PC-3 (cell line): ENCODE measurements around the gene NAPG. TPM values are rescaled to one million over a fixed set of nuclear protein-coding genes. Genes with fewer than 3 reads are reported as not detected.

ENCODE experiments used
- ATAC-seq: fragments of 200-7000 bp; cut with Tn5 transposase; 2 replicates; pipeline ENCODE4 v1.9.1; 2020; ENCODE audit warnings: mild to moderate bottlenecking, moderate library complexity
- Bru-seq: library from RNA; stranded (reverse); fragments of 400-500 nt; gene quantifications from one replicate; lab custom pipeline; 2021; lab: Mats Ljungman, UMichigan
- BruChase-seq, 2 experiments: library from RNA; stranded (reverse); fragments of 400-500 nt; gene quantifications; one replicate each; lab custom pipeline; 2021; lab: Mats Ljungman, UMichigan
- BruUV-seq: library from RNA; stranded (reverse); fragments of 400-500 nt; replicated peaks from 2 replicates; lab custom pipeline; 2021; lab: Mats Ljungman, UMichigan
- CTCF ChIA-PET: fragments of 300-600 bp; sonication (Branson Sonifier 250); formaldehyde crosslinking; loops from one replicate; lab custom pipeline; 2022; ENCODE audit warnings: antibody characterized with exemption; lab: Charles Lee
- POLR2A ChIA-PET: fragments of 300-600 bp; sonication (Branson Sonifier 250); formaldehyde crosslinking; loops from one replicate; lab custom pipeline; 2022; ENCODE audit warnings: antibody characterized with exemption; ENCODE audit not compliant: unreplicated experiment; lab: Charles Lee
- DNase-seq: peaks from one replicate; pipeline ENCODE4 v3.0.0-alpha.2; 2015
- H2AFZ ChIP-seq: fragments of 300-600 bp; sonication (generic); 2 replicates; pipeline ENCODE4 v1.6.0; 2016; ENCODE audit warnings: antibody characterized with exemption, low read length
- H3F3A ChIP-seq: fragments of 300-600 bp; sonication (generic); one replicate; pipeline ENCODE4 v1.6.0; 2017; ENCODE audit warnings: antibody characterized with exemption, low read length, control low read depth, mild to moderate bottlenecking; ENCODE audit not compliant: unreplicated experiment
- H3K27ac ChIP-seq: fragments of 300-600 bp; sonication (generic); 2 replicates; pipeline ENCODE4 v1.5.1; 2016; ENCODE audit warnings: mild to moderate bottlenecking, low read length
- H3K27me3 ChIP-seq: fragments of 300-600 bp; sonication (generic); 2 replicates; pipeline ENCODE4 v1.6.1; 2016; ENCODE audit warnings: low read length, mixed read lengths
- H3K36me3 ChIP-seq: fragments of 300-600 bp; sonication (generic); 2 replicates; pipeline ENCODE4 v1.6.1; 2016; ENCODE audit warnings: low read depth, mixed run types, low read length, mixed read lengths
- H3K4me1 ChIP-seq: fragments of 300-600 bp; sonication (generic); 2 replicates; pipeline ENCODE4 v1.5.1; 2016; ENCODE audit warnings: low read length; ENCODE audit not compliant: insufficient read depth
- H3K4me2 ChIP-seq: fragments of 300-600 bp; sonication (generic); 2 replicates; pipeline ENCODE4 v1.6.0; 2016; ENCODE audit warnings: low read length
- H3K4me3 ChIP-seq: fragments of 300-600 bp; sonication (generic); 2 replicates; pipeline ENCODE4 v1.5.1; 2016; ENCODE audit warnings: mild to moderate bottlenecking, low read length, mixed read lengths
- H3K79me2 ChIP-seq: fragments of 300-600 bp; sonication (generic); 2 replicates; pipeline ENCODE4 v1.6.1; 2017; ENCODE audit warnings: low read length, mixed read lengths
- H3K9ac ChIP-seq: fragments of 300-600 bp; sonication (generic); 2 replicates; pipeline ENCODE4 v1.6.0; 2016; ENCODE audit warnings: mild to moderate bottlenecking, low read length
- H3K9me2 ChIP-seq: fragments of 300-600 bp; sonication (generic); replicated peaks from 2 replicates; pipeline ENCODE4 v1.6.1; 2016; ENCODE audit warnings: mixed run types, low read length, mixed read lengths
- H3K9me3 ChIP-seq: fragments of 300-600 bp; sonication (generic); 2 replicates; pipeline ENCODE4 v1.6.1; 2016; ENCODE audit warnings: low read length, mixed read lengths
- H4K20me1 ChIP-seq: fragments of 300-600 bp; sonication (generic); 2 replicates; pipeline ENCODE4 v1.6.1; 2016; ENCODE audit warnings: low read length, mixed read lengths
- EZH2 ChIP-seq: fragments of 300-600 bp; sonication (generic); IDR thresholded peaks from one replicate; pipeline ENCODE4 v1.6.1; 2017; ENCODE audit warnings: antibody characterized with exemption, mild to moderate bottlenecking, low read length; ENCODE audit not compliant: unreplicated experiment
- EZH2phosphoT487 ChIP-seq: fragments of 300-600 bp; sonication (generic); IDR thresholded peaks from 2 replicates; pipeline ENCODE4 v1.6.1; 2018; ENCODE audit warnings: mild to moderate bottlenecking, antibody characterized with exemption, low read length, borderline replicate concordance
- intact Hi-C: fragments of 100-400 bp; cut with micrococcal nuclease; formaldehyde crosslinking; loops from 2 replicates; pipeline ENCODE4 v1.9.0; 2023
- long read RNA-seq: library from polyadenylated mRNA; unstranded; transcript quantifications from one replicate; pipeline ENCODE4 v2.0.0, GENCODE V29; 2021; ENCODE audit not compliant: unreplicated experiment
- total RNA-seq: library from RNA; depleted of rRNA; stranded (reverse); fragments of >200 nt; gene quantifications from 2 replicates; pipeline ENCODE4 v1.2.3, GENCODE V29; 2014; rRNA removed
- TF ChIP-seq, protein P1 (sequence below): fragments of 300-600 bp; sonication (generic); conservative IDR thresholded peaks from 2 replicates; pipeline ENCODE4 v1.5.1; 2017; ENCODE audit warnings: antibody characterized with exemption, low read depth, mild to moderate bottlenecking, low read length

Gene NAPG
- 24.0 and 24.7 TPM in 2 replicates for total RNA-seq
- percentile 92 among the genes with signal in this experiment for Bru-seq, nascent RNA
- BruChase-seq, experiment 1, labeled RNA remaining after a 6-hour chase: percentile 92 among the genes with signal in this experiment
- BruChase-seq, experiment 2, labeled RNA remaining after a 2-hour chase: percentile 96 among the genes with signal in this experiment
- long read RNA-seq, partial matches to known transcripts: 36 of 54 reads
- long read RNA-seq, other reads (novel, unspliced or antisense): 14 of 54 reads

DNA sequence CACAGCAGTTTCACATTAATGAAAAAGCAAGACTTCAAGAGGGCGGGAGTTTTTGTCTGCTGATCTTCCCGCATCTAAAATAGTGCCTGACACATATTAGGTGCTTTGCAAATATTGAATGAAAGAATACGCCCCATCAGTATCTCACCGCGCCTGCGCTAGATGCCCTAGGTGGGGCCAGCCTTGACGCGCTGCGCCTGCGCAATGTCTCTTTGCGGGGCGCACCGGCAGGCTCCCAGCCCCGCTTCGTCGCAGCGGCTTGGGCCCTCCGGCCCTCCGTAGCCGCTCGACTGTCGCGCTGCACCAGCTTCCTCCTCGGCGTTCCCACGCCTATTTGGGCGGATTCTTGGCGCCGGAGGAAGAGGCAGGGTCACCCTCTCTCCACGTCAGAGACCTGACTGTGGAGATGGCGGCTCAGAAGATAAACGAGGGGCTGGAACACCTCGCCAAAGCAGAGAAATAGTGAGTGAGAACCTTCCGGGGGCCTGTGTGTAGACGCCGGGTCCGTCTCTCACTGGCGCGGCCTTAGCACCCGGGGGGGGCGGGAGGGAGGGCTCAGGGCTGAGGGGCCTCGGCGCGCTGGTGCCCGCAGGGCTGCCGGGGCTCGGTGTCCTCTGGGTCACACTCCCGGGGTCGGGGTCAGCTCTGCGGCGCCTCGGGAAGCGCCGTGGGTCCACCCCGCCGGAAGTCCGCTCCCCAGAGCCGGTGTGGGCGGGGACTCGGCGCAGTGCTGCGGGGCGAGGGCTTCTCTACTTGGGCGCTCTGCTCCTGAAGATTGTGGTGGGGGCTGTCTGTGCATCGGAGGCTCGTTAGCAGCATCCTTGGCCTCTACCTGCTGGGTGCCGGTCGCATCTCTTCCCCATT is at the start of gene NAPG:
TSS of gene NAPG (plus strand) at position 331 of the 864 bp plus-strand sequence. CDS start at position 407, 76 bp downstream.
- Histone ChIP-seq H3K79me2 (peaks cover 46% of the 10 kb centered on the region), H3K4me3 (peak within 1 kb of the TSS; percentile 98), H3F3A (peaks cover 6% of the 10 kb centered on the region), H2AFZ (peak within 1 kb of the TSS; percentile 73), H3K27ac (peak within 1 kb of the TSS; percentile 37), H3K4me2 (peak within 1 kb of the TSS; percentile 94), H3K9ac (peak within 1 kb of the TSS; percentile 85), H3K9me3 (no peaks in the 10 kb centered on the region), H3K27me3 (0 out of 2 replicates have a peak, but pooled peaks cover 3% of the 10 kb centered on the region), H3K4me1 (peaks cover 26% of the 10 kb centered on the region), H3K36me3 (no peaks in the 10 kb centered on the region), H3K9me2 (no peaks in the 10 kb centered on the region), H4K20me1 (peaks cover 15% of the 10 kb centered on the region)
- no TSS peak for BruUV-seq
- intact Hi-C loops: loop anchor here (10.0 kb wide), 1 partner anchor 791 kb away; no protein-coding TSS in a partner anchor
- ATAC-seq (peak; percentile 82), DNase-seq (peak; percentile 93)
- ChIA-PET CTCF (no interaction called here), POLR2A (interaction anchor here (0.5 to 0.7 kb wide), 3 partner anchors 61 to 1455 kb away, joined by 3 to 10 read pairs (median 5); partner anchors contain the start of gene IMPA2)
- TF ChIP-seq, protein P1, sequence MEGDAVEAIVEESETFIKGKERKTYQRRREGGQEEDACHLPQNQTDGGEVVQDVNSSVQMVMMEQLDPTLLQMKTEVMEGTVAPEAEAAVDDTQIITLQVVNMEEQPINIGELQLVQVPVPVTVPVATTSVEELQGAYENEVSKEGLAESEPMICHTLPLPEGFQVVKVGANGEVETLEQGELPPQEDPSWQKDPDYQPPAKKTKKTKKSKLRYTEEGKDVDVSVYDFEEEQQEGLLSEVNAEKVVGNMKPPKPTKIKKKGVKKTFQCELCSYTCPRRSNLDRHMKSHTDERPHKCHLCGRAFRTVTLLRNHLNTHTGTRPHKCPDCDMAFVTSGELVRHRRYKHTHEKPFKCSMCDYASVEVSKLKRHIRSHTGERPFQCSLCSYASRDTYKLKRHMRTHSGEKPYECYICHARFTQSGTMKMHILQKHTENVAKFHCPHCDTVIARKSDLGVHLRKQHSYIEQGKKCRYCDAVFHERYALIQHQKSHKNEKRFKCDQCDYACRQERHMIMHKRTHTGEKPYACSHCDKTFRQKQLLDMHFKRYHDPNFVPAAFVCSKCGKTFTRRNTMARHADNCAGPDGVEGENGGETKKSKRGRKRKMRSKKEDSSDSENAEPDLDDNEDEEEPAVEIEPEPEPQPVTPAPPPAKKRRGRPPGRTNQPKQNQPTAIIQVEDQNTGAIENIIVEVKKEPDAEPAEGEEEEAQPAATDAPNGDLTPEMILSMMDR: no peak
- TF ChIP-seq EZH2: no peak
- no peak for TF ChIP-seq EZH2phosphoT487

DNA sequence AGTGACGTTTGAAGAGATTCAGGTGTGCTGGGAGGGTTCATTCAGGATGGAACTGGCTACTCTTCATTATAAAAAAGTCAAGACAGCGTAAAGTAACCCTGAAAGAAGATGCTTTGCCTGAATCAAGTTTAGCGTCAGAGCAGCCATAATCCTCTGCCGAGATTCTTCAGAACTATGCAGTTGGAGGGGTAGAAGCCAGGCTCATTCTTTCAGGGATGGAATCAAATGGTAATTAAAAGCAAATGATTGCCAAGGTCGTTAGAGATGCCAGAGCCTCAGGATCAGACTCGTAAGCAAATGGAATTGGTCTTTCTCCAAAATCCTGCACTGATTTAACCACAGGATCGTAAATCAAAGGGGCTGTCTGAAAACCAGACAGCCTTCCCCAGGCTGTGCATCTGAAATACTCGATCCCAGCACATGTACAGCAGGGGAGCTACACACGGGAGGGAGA is 49.5 kb upstream of the NAPG start:
- H3K4me2 ChIP-seq: no peak overlapping the region
- H2AFZ ChIP-seq: no peak overlapping the region
- H3K79me2 ChIP-seq: no peaks in the 10 kb centered on the region
- no peaks in the 10 kb centered on the region for H4K20me1 ChIP-seq
- H3K4me3 ChIP-seq: no peak overlapping the region
- no peaks in the 10 kb centered on the region for H3K4me1 ChIP-seq
- H3K9ac ChIP-seq: no peak overlapping the region
- no TSS peak for BruUV-seq
- H3F3A ChIP-seq: no peaks in the 10 kb centered on the region
- DNase-seq (no peak), ATAC-seq (no peak)
- intact Hi-C loops: no loop called here
- CTCF ChIA-PET: no interaction called here
- no peaks in the 10 kb centered on the region for H3K9me3 ChIP-seq
- POLR2A ChIA-PET: no interaction called here
- no peak overlapping the region for H3K27ac ChIP-seq
- TF ChIP-seq, protein P1: no peak
- TF ChIP-seq EZH2: no peak
- no peak for TF ChIP-seq EZH2phosphoT487
- no peaks in the 10 kb centered on the region for H3K9me2 ChIP-seq
- H3K36me3 ChIP-seq: no peaks in the 10 kb centered on the region
- peaks cover 98% of the 10 kb centered on the region for H3K27me3 ChIP-seq
